ENCODE results near the gene SCGB1C1.

Gene SCGB1C1

GRCh38 chr11:203945-204586 is 11.2 kb downstream of the SCGB1C1 start:
- DNase-seq (ENCODE audit: low read depth, low spot score) = no peak

GRCh38 chr11:204587-205109 is 11.8 kb downstream of the SCGB1C1 start:
- no peak for DNase-seq (ENCODE audit: low read depth, low spot score)

More at GRCh38 chr11:203945-204586, 11.2 kb downstream of the SCGB1C1 start:
- H3K4me3 ChIP-seq (ENCODE audit: low read length) = no peak overlapping the region

GRCh38 chr11:205221-206001 is 12.5 kb downstream of the SCGB1C1 start:
- no peak overlapping the region for H3K4me3 ChIP-seq (ENCODE audit: low read length)
- no peak for DNase-seq (ENCODE audit: low read depth, low spot score)

More at GRCh38 chr11:204587-205109, 11.8 kb downstream of the SCGB1C1 start:
- no peak overlapping the region for H3K4me3 ChIP-seq (ENCODE audit: low read length)

GRCh38 chr11:206002-206384 is 13.1 kb downstream of the SCGB1C1 start:
- DNase-seq (ENCODE audit: low read depth, low spot score) = no peak
- peak overlapping the region; percentile 77 for H3K4me3 ChIP-seq (ENCODE audit: low read length)

GRCh38 chr11:206526-207207 is 13.8 kb downstream of the SCGB1C1 start:
- DNase-seq (ENCODE audit: low read depth, low spot score) = no peak
- peak overlapping the region; percentile 77 for H3K4me3 ChIP-seq (ENCODE audit: low read length)

GRCh38 chr11:207208-207862 is 14.5 kb downstream of the SCGB1C1 start, which contains the start of the genes BET1L and RIC8A:
Gene BET1L (minus strand): TSS chr11:207399. CDS start chr11:207321, 78 bp downstream.
Gene RIC8A (plus strand): TSS chr11:207708. CDS start chr11:208855, 1,147 bp downstream.
- H3K4me3 ChIP-seq (ENCODE audit: low read length) = peak within 1 kb of the TSS; percentile 99
- peak; percentile 99 for DNase-seq (ENCODE audit: low read depth, low spot score)

- no peak for DNase-seq (ENCODE audit: low read depth, low spot score)
- peak overlapping the region; percentile 99 for H3K4me3 ChIP-seq (ENCODE audit: low read length)
These were observed 14.9 kb downstream of the SCGB1C1 start for GRCh38 chr11:207863-208180.

- DNase-seq (ENCODE audit: low read depth, low spot score) = peak; percentile 66
- H3K4me3 ChIP-seq (ENCODE audit: low read length) = peak overlapping the region; percentile 99
These were observed 15.5 kb downstream of the SCGB1C1 start for GRCh38 chr11:208181-208916.

- no peak for DNase-seq (ENCODE audit: low read depth, low spot score)
- peak overlapping the region; percentile 99 for H3K4me3 ChIP-seq (ENCODE audit: low read length)
These were observed 16.0 kb downstream of the SCGB1C1 start for GRCh38 chr11:208917-209260.

GRCh38 chr11:209275-210121 is 16.6 kb downstream of the SCGB1C1 start:
- no peak for DNase-seq (ENCODE audit: low read depth, low spot score)
- peak overlapping the region; percentile 99 for H3K4me3 ChIP-seq (ENCODE audit: low read length)

GRCh38 chr11:210122-210802 is 17.4 kb downstream of the SCGB1C1 start:
- no peak overlapping the region for H3K4me3 ChIP-seq (ENCODE audit: low read length)
- DNase-seq (ENCODE audit: low read depth, low spot score) = no peak

- no peak overlapping the region for H3K4me3 ChIP-seq (ENCODE audit: low read length)
- DNase-seq (ENCODE audit: low read depth, low spot score) = no peak
These were observed 17.9 kb downstream of the SCGB1C1 start for GRCh38 chr11:210803-211180.

- H3K4me3 ChIP-seq (ENCODE audit: low read length) = no peak overlapping the region
- DNase-seq (ENCODE audit: low read depth, low spot score) = no peak
These were observed 18.4 kb downstream of the SCGB1C1 start for GRCh38 chr11:211295-211694.

- DNase-seq (ENCODE audit: low read depth, low spot score) = no peak
- no peak overlapping the region for H3K4me3 ChIP-seq (ENCODE audit: low read length)
These were observed 18.9 kb downstream of the SCGB1C1 start for GRCh38 chr11:211741-212140.

- DNase-seq (ENCODE audit: low read depth, low spot score) = no peak
- no peak overlapping the region for H3K4me3 ChIP-seq (ENCODE audit: low read length)
These were observed 19.5 kb downstream of the SCGB1C1 start for GRCh38 chr11:212150-213100.

- DNase-seq (ENCODE audit: low read depth, low spot score) = peak; percentile 57
- H3K4me3 ChIP-seq (ENCODE audit: low read length) = no peak overlapping the region
These were observed 20.2 kb downstream of the SCGB1C1 start for GRCh38 chr11:213111-213510.

Data from Jurkat, Clone E6-1 (cell line).